Endothelial cell of umbilical vein (primary cell): ENCODE data around the gene B4GALNT3. TPM values are rescaled to one million over a fixed set of nuclear protein-coding genes. Genes with fewer than 3 reads are reported as not detected.

Experiments
- BruUV-seq: library from RNA; stranded (reverse); fragments of 400-500 nt; replicated peaks from 2 replicates; lab custom pipeline; 2021; lab: Mats Ljungman, UMichigan
- CTCF ChIA-PET: fragments of 300-600, 350-600 bp; sonication (Branson Sonifier 250); formaldehyde crosslinking; loops from one replicate; lab custom pipeline; 2021; ENCODE audit warnings: antibody characterized with exemption, inconsistent platforms; lab: Charles Lee
- POLR2A ChIA-PET: fragments of 300-600, 350-600 bp; sonication (Branson Sonifier 250); formaldehyde crosslinking; loops from one replicate; lab custom pipeline; 2021; ENCODE audit warnings: antibody characterized with exemption, inconsistent platforms; lab: Charles Lee
- DNase-seq: peaks from one replicate; pipeline ENCODE4 v3.0.0-alpha.2; 2011; ENCODE audit warnings: low read depth, low spot score
- FAIRE-seq: peaks from 2 replicates; lab custom pipeline; 2011; peaks lifted over from hg19 to GRCh38; lab: Jason Lieb, UNC
- H2AFZ ChIP-seq: 2 replicates; pipeline ENCODE4 v1.6.0; 2012; ENCODE audit warnings: low read depth, low read length, control low read depth, inconsistent platforms
- H3K27ac ChIP-seq: 2 replicates; pipeline ENCODE4 v1.5.1; 2011; ENCODE audit warnings: low read depth, mild to moderate bottlenecking, control low read depth, low read length, moderate library complexity; ENCODE audit not compliant: insufficient read depth
- H3K27me3 ChIP-seq, 2 experiments: 2 replicates each; pipeline versions ENCODE4 v1.6.0 to v1.6.1; 2011; ENCODE audit warnings: low read length in 2 of 2, mixed read lengths in 1 of 2; ENCODE audit not compliant: control insufficient read depth in 2 of 2, insufficient read depth in 2 of 2
- H3K36me3 ChIP-seq, 2 experiments: 2 replicates in 1 of 2; 3 replicates in 1 of 2; pipeline ENCODE4 v1.5.1; 2011; ENCODE audit warnings: low read length in 2 of 2, mild to moderate bottlenecking in 1 of 2, moderate library complexity in 1 of 2; ENCODE audit not compliant: control insufficient read depth in 2 of 2, insufficient read depth in 2 of 2; ENCODE audit errors: extremely low read depth in 1 of 2
- H3K4me1 ChIP-seq: 3 replicates; pipeline ENCODE4 v1.5.1; 2011; ENCODE audit warnings: mild to moderate bottlenecking, low read length; ENCODE audit not compliant: control insufficient read depth, insufficient read depth; ENCODE audit errors: extremely low read depth
- H3K4me2 ChIP-seq: 2 replicates; pipeline ENCODE4 v1.6.1; 2011; ENCODE audit warnings: low read length, control low read depth, mixed read lengths; ENCODE audit not compliant: insufficient read depth
- H3K4me3 ChIP-seq, 3 experiments: fragments of 200-600 bp in 1 of 3; sonication (generic), shearing (Covaris generic) in 1 of 3; replicated peaks in 1 of 3; 2 replicates each; pipeline ENCODE4 v1.5.1; 2011 to 2016; ENCODE audit warnings: control low read depth in 3 of 3, low read length in 3 of 3, mild to moderate bottlenecking in 2 of 3, inconsistent platforms in 1 of 3, low read depth in 1 of 3, moderate library complexity in 1 of 3; ENCODE audit not compliant: insufficient read depth in 1 of 3
- H3K79me2 ChIP-seq: 2 replicates; pipeline ENCODE4 v1.6.0; 2012; ENCODE audit warnings: low read length, inconsistent platforms; ENCODE audit not compliant: control insufficient read depth, insufficient read depth
- H3K9ac ChIP-seq: replicated peaks from 2 replicates; pipeline ENCODE3; 2011; ENCODE audit warnings: low read length, control low read depth; ENCODE audit not compliant: insufficient read depth; ENCODE audit errors: extremely low read depth
- H3K9me1 ChIP-seq: replicated peaks from 3 replicates; pipeline ENCODE4 v1.6.0; 2011; ENCODE audit warnings: mild to moderate bottlenecking, low read length; ENCODE audit not compliant: control insufficient read depth, insufficient read depth; ENCODE audit errors: extremely low read depth
- H3K9me3 ChIP-seq: replicated peaks from 2 replicates; pipeline ENCODE4 v1.5.1; 2012; ENCODE audit warnings: low read length, inconsistent platforms; ENCODE audit not compliant: control insufficient read depth, insufficient read depth
- H4K20me1 ChIP-seq: replicated peaks from 2 replicates; pipeline ENCODE3; 2011; ENCODE audit warnings: mild to moderate bottlenecking, low read length; ENCODE audit not compliant: control insufficient read depth, insufficient read depth; ENCODE audit errors: extremely low read depth
- CTCF ChIP-seq, 2 donors: IDR thresholded peaks; 1 replicate in 1 of 2; 2 replicates in 1 of 2; pipeline ENCODE4 v1.5.1; 2011; ENCODE audit warnings: low read length in 2 of 2, mild to moderate bottlenecking in 2 of 2, moderate library complexity in 2 of 2, control low read depth in 1 of 2, inconsistent platforms in 1 of 2, low read depth in 1 of 2; ENCODE audit not compliant: insufficient read depth in 1 of 2; ENCODE audit errors: extremely low read depth in 1 of 2
- EZH2 ChIP-seq: IDR thresholded peaks from 2 replicates; pipeline ENCODE4 v1.6.1; 2012; ENCODE audit warnings: borderline replicate concordance, low read depth, mild to moderate bottlenecking, moderate library complexity, low read length, inconsistent platforms; ENCODE audit not compliant: severe bottlenecking
- FOS ChIP-seq: IDR thresholded peaks from 2 replicates; pipeline ENCODE4 v1.6.1; 2011; ENCODE audit warnings: mild to moderate bottlenecking, low read length, moderate library complexity, borderline replicate concordance; ENCODE audit not compliant: insufficient read depth
- GATA2 ChIP-seq: IDR thresholded peaks from 2 replicates; pipeline ENCODE4 v1.7.0; 2011; ENCODE audit warnings: low read depth, mild to moderate bottlenecking, moderate library complexity, mixed read lengths, low read length; ENCODE audit not compliant: insufficient read length, insufficient read depth
- JUN ChIP-seq: IDR thresholded peaks from 2 replicates; pipeline ENCODE4 v1.6.1; 2011; ENCODE audit warnings: borderline replicate concordance, low read depth; ENCODE audit not compliant: insufficient read length, insufficient read depth
- MAX ChIP-seq: IDR thresholded peaks from 2 replicates; pipeline ENCODE4 v1.6.1; 2011; ENCODE audit not compliant: insufficient read depth, insufficient read length
- MYC ChIP-seq: IDR thresholded peaks from one replicate; pipeline ENCODE4 v1.6.1; 2011; ENCODE audit warnings: mild to moderate bottlenecking, low read depth, low read length
- POLR2A ChIP-seq: IDR thresholded peaks from 2 replicates; pipeline ENCODE4 v1.6.1; 2012; ENCODE audit warnings: low read depth, mild to moderate bottlenecking, control low read depth, low read length
- POLR2AphosphoS5 ChIP-seq: IDR thresholded peaks from 2 replicates; pipeline ENCODE4 v1.6.1; 2012; ENCODE audit warnings: low read depth, mild to moderate bottlenecking, control low read depth, low read length, moderate library complexity; ENCODE audit not compliant: insufficient read depth
- dilution Hi-C: fragments of 300-500 bp; cut with MboI; formaldehyde crosslinking; loops from one replicate; pipeline ENCODE4 v1.15.0; 2019; ENCODE audit warnings: low sequenced_read_pairs; ENCODE audit not compliant: extremely low pct_ligation_motif_present
- intact Hi-C: fragments of 100-400 bp; cut with micrococcal nuclease; formaldehyde crosslinking; loops from one replicate; pipeline ENCODE4 v1.10.0; 2022
- polyA plus RNA-seq, 4 experiments: library from polyadenylated mRNA; depleted of rRNA in 3 of 4; stranded (reverse) in 3 of 4; unstranded in 1 of 4; fragments of >200 nt; gene quantifications; 2 replicates each; pipeline versions ENCODE4 v1.2.1 to v1.2.3, GENCODE V29; 2011 to 2012; ENCODE audit warnings: missing spikeins in 1 of 4
- total RNA-seq: library from RNA; stranded (reverse); gene quantifications from 2 replicates; pipeline ENCODE4 v1.2.3, GENCODE V29; 2021

B4GALNT3 gene
- total and polyA plus RNA-seq, 2 donors (not counting 3 experiments of a cell fraction or from before 2014, with no cell fraction given) = 0.07 TPM; not detected in 1

GRCh38 chr12:591167-592023 is 131.7 kb downstream of the B4GALNT3 start:
- H3K9me1 ChIP-seq = no peaks in the 10 kb centered on the region
- BruUV-seq = no TSS peak
- DNase-seq (no peak), FAIRE-seq (no peak)
- H3K4me2 ChIP-seq = no peak overlapping the region
- no peaks in the 10 kb centered on the region for H3K79me2 ChIP-seq
- dilution Hi-C loops = no loop called here
- H3K27me3 ChIP-seq = peaks cover 3 to 7% of the 10 kb centered on the region in 2 experiments
- no peaks in the 10 kb centered on the region for H3K4me1 ChIP-seq
- H3K36me3 ChIP-seq = no peaks in the 10 kb centered on the region
- H3K9me3 ChIP-seq = no peaks in the 10 kb centered on the region
- no peak overlapping the region for H3K4me3 ChIP-seq
- intact Hi-C loops = no loop called here
- H2AFZ ChIP-seq = no peak overlapping the region
- H4K20me1 ChIP-seq = no peaks in the 10 kb centered on the region
- ChIA-PET POLR2A (no interaction called here), CTCF (interaction anchor here (1.2 to 4.1 kb wide), 4 partner anchors 12 to 161 kb away, joined by 4 to 14 read pairs (median 10); partner anchors contain the start of gene WNK1)
- no peak overlapping the region for H3K9ac ChIP-seq
- TF ChIP-seq FOS = no peak
- TF ChIP-seq CTCF (IDR thresholded peaks at IDR 0.05; ENCODE audit: extremely low read depth in 1 of 2, insufficient read depth in 1 of 2, low read depth in 1 of 2, low read length in 2 of 2) = no peak
- TF ChIP-seq MYC = no peak
- no peak for TF ChIP-seq POLR2A
- no peak for TF ChIP-seq POLR2AphosphoS5
- TF ChIP-seq GATA2 = no peak
- TF ChIP-seq EZH2 = no peak
- TF ChIP-seq MAX = no peak
- TF ChIP-seq JUN = no peak
- no peak overlapping the region for H3K27ac ChIP-seq
